ENCODE data around the gene RAET1E. TPM values are rescaled to one million over a fixed set of nuclear protein-coding genes. Genes with fewer than 3 reads are reported as not detected.

Gene RAET1E
- polyA plus RNA-seq, 1 donor = 0.61 TPM

DNA sequence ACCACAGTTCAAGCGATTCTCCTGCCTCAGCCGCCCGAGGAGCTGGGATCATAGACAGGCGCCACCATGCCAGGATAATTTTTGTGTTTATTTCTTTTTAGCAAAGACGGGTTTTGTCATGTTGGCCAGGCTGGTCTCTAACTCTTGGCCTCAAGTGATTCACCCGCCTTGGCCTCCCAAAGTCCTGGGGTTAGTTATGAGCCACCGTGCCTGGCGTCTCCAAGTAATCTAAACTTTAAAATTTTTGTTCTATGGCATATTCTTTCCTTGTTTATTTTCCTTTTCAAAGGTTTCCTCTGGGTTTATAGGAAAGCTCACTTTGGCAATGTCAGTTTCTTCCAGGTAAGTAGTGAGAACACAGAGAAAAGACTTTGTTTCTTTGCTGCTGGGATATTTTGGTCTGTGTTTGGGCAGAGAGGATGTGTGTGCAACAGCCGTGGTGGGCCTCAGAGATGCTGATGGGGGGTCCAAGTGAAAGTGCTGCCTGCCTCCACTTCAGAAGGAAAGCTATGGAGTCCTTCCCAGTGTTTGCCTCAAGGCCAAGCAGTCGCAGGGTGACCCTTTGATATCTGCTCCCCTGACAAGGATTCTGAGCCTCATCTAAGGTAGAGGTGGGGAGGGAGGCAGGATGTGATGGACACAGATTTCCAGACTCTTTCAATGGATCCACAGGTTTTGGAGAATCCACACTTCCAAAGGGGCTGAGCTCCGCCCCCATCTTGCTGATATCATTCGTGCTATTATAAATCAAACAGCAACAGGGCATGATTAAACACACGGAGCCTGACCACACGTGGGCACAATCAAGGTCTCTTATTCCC lies 36.1 kb downstream of the RAET1E start:
- WGBS (ENCODE audit: insufficient coverage, low lambda C conversion rate) = no CpG with 5 or more reads among the region's 14 CpGs
- Histone ChIP-seq H3K36me3 (ENCODE audit: control insufficient read depth, insufficient read depth, low read length) (no peaks in the 10 kb centered on the region), H3K9me3 (ENCODE audit: control insufficient read depth, low read depth, low read length) (no peaks in the 10 kb centered on the region), H3K27me3 (ENCODE audit: control insufficient read depth, insufficient read depth, low read length) (no peaks in the 10 kb centered on the region), H3K4me3 (ENCODE audit: low read length) (no peak overlapping the region), H3K4me1 (ENCODE audit: control insufficient read depth, insufficient read depth, low read length) (no peaks in the 10 kb centered on the region), H3K27ac (ENCODE audit: low read length) (no peak overlapping the region)
- DNase-seq = no peak

DNA sequence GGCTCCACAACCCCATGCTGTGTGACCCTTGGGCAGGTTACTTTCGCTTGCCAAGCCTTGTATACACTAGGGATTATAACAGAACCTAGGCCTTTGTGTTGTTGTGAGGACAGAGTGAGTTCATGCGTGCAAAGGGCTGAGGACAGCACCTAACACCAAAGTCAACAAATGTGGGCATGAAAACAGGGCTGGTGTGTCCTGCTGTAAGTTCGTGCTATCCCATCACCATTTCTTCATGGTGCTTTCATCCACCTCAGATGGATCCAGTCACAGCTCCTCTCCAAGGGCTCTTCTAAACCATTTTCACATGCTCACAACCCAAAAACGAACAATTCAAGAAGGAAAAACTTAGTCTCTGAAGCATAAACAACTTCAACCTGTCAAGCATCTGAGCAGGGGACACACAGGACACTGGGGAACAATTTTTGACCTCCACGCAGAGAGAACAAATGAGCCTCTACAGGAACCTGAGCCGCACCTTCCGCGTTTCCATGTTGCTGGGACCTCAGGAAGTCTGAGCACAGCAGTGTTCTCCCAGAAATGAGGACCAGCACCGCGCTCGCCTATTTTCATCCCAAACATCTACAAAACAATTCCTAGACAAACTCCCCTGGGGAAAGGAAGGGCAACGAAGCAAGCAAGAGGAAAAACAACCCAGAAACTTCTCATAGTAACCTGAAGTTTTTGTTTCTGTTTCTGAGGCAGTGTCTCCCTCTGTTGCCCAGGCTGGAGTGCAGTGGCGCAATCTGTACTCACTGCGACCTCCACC lies 36.9 kb downstream of the RAET1E start:
- no peaks in the 10 kb centered on the region for H3K36me3 ChIP-seq (ENCODE audit: control insufficient read depth, insufficient read depth, low read length)
- no peak overlapping the region for H3K27ac ChIP-seq (ENCODE audit: low read length)
- H3K4me1 ChIP-seq (ENCODE audit: control insufficient read depth, insufficient read depth, low read length) = no peaks in the 10 kb centered on the region
- WGBS (ENCODE audit: insufficient coverage, low lambda C conversion rate) = 88% methylated on average over 4 of the region's 14 CpGs
- no peak for DNase-seq
- H3K4me3 ChIP-seq (ENCODE audit: low read length) = no peak overlapping the region
- H3K27me3 ChIP-seq (ENCODE audit: control insufficient read depth, insufficient read depth, low read length) = no peaks in the 10 kb centered on the region
- no peaks in the 10 kb centered on the region for H3K9me3 ChIP-seq (ENCODE audit: control insufficient read depth, low read depth, low read length)

DNA sequence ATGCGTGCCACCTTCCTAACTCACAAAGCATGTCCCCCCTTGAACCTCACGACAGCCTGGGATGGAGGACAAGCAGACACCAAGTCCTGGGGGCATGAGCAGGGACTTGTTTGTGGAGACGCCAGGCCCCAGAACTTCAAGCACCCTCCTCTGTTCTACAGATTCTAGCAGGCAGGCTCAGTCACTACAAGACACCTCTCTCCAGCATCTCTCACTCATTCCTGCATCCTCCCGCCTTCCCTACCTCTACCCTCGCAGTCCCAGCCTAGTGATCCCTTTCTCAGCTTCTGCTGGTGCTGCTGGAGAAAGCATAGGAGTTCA lies 37.4 kb downstream of the RAET1E start:
- H3K27ac ChIP-seq (ENCODE audit: low read length) = no peak overlapping the region
- no peak overlapping the region for H3K4me3 ChIP-seq (ENCODE audit: low read length)
- DNase-seq = no peak
- H3K36me3 ChIP-seq (ENCODE audit: control insufficient read depth, insufficient read depth, low read length) = no peaks in the 10 kb centered on the region
- WGBS (ENCODE audit: insufficient coverage, low lambda C conversion rate) = no CpG with 5 or more reads among the region's 5 CpGs
- H3K27me3 ChIP-seq (ENCODE audit: control insufficient read depth, insufficient read depth, low read length) = no peaks in the 10 kb centered on the region
- H3K4me1 ChIP-seq (ENCODE audit: control insufficient read depth, insufficient read depth, low read length) = no peaks in the 10 kb centered on the region
- H3K9me3 ChIP-seq (ENCODE audit: control insufficient read depth, low read depth, low read length) = no peaks in the 10 kb centered on the region

DNA sequence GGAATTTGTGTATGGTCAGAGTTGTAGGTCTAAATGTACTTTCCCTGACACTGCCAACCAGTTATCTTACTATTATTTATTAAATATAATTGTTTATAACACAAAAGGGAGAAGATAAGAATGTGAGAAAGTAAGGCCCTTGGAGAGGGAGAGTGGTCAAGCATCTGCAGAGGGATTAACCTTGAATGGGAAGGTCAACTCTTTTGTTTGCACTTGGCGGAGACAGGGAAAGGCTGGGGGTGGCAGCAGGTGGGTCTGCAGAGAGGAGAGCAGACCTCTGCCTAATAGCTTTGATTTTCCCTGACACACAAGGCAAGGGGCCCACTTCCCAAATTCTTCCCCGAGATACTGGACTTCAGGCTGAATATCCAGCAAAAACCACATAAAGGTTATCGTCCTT lies 38.0 kb downstream of the RAET1E start:
- Histone ChIP-seq H3K27me3 (ENCODE audit: control insufficient read depth, insufficient read depth, low read length) (no peaks in the 10 kb centered on the region), H3K9me3 (ENCODE audit: control insufficient read depth, low read depth, low read length) (no peaks in the 10 kb centered on the region), H3K27ac (ENCODE audit: low read length) (no peak overlapping the region), H3K4me3 (ENCODE audit: low read length) (no peak overlapping the region), H3K36me3 (ENCODE audit: control insufficient read depth, insufficient read depth, low read length) (no peaks in the 10 kb centered on the region), H3K4me1 (ENCODE audit: control insufficient read depth, insufficient read depth, low read length) (no peaks in the 10 kb centered on the region)
- no CpG with 5 or more reads among the region's 3 CpGs for WGBS (ENCODE audit: insufficient coverage, low lambda C conversion rate)
- no peak for DNase-seq

DNA sequence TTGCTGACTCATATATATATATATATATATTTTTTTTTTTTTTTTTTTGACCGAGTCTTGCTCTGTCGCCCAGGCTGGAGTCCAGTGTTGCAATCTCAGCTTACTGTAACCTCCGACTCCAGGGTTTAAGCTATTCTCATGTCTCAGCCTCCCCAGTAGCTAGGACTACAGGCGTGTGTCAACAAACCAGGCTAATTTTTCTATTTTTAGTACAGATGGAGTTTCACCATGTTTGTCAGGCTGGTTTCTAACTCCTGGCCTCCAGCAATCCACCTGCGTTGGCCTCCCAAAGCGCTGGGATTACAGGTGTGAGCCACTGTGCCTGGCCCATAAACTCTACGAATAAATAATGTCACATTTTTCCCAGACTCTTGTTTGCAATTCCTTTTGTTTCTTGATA lies 38.5 kb downstream of the RAET1E start:
- Histone ChIP-seq H3K9me3 (ENCODE audit: control insufficient read depth, low read depth, low read length) (no peaks in the 10 kb centered on the region), H3K36me3 (ENCODE audit: control insufficient read depth, insufficient read depth, low read length) (no peaks in the 10 kb centered on the region), H3K4me1 (ENCODE audit: control insufficient read depth, insufficient read depth, low read length) (no peaks in the 10 kb centered on the region), H3K27ac (ENCODE audit: low read length) (no peak overlapping the region), H3K4me3 (ENCODE audit: low read length) (no peak overlapping the region), H3K27me3 (ENCODE audit: control insufficient read depth, insufficient read depth, low read length) (no peaks in the 10 kb centered on the region)
- WGBS (ENCODE audit: insufficient coverage, low lambda C conversion rate) = 83% methylated on average over 1 of the region's 7 CpGs
- peak in 1 of 2 donors; percentile 20 for DNase-seq

DNA sequence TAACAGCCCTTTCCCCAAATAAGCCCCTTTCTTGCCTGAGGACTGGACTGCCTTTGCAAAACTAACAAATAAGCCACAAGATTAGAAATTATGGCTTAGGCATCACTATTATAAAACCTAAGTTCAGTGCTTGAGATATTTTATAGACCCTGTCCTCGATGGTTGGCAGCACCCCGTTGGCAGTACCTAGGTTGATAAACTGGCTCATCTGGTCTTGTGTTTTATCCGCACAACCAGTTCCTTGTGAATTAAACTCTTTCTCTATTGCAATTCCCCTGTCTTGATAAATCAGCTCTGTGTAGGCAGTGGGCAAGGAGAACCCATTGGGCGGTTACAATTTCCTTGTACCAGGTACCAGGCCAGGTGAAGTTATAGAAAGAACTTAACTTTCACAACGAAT lies 40.4 kb downstream of the RAET1E start:
- H3K4me1 ChIP-seq (ENCODE audit: control insufficient read depth, insufficient read depth, low read length) = no peaks in the 10 kb centered on the region
- H3K4me3 ChIP-seq (ENCODE audit: low read length) = no peak overlapping the region
- no peak for DNase-seq
- no peaks in the 10 kb centered on the region for H3K9me3 ChIP-seq (ENCODE audit: control insufficient read depth, low read depth, low read length)
- H3K27me3 ChIP-seq (ENCODE audit: control insufficient read depth, insufficient read depth, low read length) = no peaks in the 10 kb centered on the region
- WGBS (ENCODE audit: insufficient coverage, low lambda C conversion rate) = no CpG with 5 or more reads among the region's 5 CpGs
- no peaks in the 10 kb centered on the region for H3K36me3 ChIP-seq (ENCODE audit: control insufficient read depth, insufficient read depth, low read length)
- H3K27ac ChIP-seq (ENCODE audit: low read length) = no peak overlapping the region

DNA sequence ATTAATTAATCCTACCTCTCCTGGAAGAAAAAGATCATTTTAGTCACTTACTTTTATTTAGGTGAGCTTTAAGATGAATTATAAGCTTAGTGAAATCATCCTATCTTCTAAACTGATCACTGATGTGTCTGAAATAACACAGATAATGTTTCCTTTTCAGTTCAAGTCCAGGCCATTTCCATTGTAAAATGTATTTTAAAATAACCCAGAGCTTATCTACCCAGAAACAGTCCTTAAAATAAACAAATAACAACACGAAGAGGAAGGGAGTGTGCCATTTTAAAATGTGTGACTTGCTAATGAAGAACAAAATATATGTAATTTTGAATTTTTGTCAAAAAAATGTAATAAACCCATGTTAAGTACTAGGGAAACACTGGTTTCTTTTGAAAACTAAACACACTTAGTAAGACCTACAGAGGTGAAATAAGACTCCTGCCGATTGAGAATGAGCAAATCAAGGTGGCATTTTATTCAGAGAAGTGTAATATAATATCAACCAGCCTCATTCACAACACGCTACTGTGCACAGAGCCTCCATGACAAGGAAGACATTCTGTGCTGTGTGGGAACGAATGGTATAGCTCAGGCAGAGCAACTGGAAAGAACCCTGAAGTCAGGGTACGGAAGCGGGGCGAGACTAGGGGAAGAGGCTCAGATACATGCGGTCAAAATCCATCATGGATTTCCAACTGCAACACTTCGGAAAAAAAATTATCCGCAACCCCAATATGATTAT lies 41.5 kb downstream of the RAET1E start:
- Histone ChIP-seq H3K27me3 (ENCODE audit: control insufficient read depth, insufficient read depth, low read length) (no peaks in the 10 kb centered on the region), H3K27ac (ENCODE audit: low read length) (no peak overlapping the region), H3K9me3 (ENCODE audit: control insufficient read depth, low read depth, low read length) (no peaks in the 10 kb centered on the region), H3K36me3 (ENCODE audit: control insufficient read depth, insufficient read depth, low read length) (no peaks in the 10 kb centered on the region), H3K4me1 (ENCODE audit: control insufficient read depth, insufficient read depth, low read length) (no peaks in the 10 kb centered on the region), H3K4me3 (ENCODE audit: low read length) (no peak overlapping the region)
- no peak for DNase-seq
- WGBS (ENCODE audit: insufficient coverage, low lambda C conversion rate) = 84% methylated on average over 8 of the region's 10 CpGs

DNA sequence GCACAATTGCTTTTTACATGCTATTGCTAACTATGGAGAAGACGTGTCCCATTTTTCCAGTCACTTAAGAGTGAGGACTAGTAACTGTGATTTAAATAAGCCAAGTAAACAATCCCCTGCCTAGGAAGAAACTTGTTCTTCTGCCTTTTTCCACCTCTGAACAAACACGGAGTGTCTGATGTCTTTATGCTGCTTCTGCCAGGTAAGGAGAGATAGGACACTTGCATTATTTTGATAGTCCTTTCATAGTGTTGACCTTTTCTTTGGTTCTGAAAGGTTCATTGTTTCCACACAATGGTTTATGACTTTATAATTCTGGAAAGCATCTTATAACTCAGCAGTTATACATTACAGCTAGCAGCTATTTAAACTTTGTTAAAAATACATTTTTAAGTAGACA lies 42.2 kb downstream of the RAET1E start:
- no peaks in the 10 kb centered on the region for H3K9me3 ChIP-seq (ENCODE audit: control insufficient read depth, low read depth, low read length)
- H3K27ac ChIP-seq (ENCODE audit: low read length) = no peak overlapping the region
- no peaks in the 10 kb centered on the region for H3K27me3 ChIP-seq (ENCODE audit: control insufficient read depth, insufficient read depth, low read length)
- H3K4me1 ChIP-seq (ENCODE audit: control insufficient read depth, insufficient read depth, low read length) = no peaks in the 10 kb centered on the region
- no peak for DNase-seq
- H3K36me3 ChIP-seq (ENCODE audit: control insufficient read depth, insufficient read depth, low read length) = no peaks in the 10 kb centered on the region
- WGBS (ENCODE audit: insufficient coverage, low lambda C conversion rate) = 67% methylated on average over 1 of the region's 2 CpGs
- H3K4me3 ChIP-seq (ENCODE audit: low read length) = no peak overlapping the region

DNA sequence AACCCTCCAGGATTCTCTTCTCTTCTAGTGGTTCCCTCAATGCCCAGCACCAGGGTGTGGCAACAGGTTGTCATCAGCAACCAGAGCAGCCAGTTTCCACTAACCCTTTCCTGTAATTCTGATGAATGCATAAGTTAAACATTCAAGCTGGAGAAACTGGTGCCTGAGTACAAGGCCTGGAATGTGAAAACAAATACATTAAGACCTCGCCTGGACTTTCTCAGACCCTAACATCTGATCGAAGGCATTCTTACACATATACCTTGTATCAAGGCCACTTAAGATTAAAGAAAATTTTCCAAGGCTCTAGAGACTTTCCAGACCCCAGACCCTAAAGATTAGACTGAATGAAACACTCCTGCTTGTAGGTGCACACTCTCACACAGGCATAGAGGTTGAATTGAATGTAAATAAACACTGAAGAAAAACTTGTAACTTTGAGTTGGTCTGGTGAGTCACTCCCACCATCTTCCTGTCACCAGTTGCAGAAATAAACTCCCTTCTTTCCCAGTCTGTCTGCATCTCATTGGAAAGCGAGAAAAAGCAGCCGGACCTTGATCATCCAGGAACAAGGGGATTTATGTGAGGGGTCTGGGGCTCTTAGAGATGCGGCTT lies 42.8 kb downstream of the RAET1E start:
- no peak overlapping the region for H3K4me3 ChIP-seq (ENCODE audit: low read length)
- no peaks in the 10 kb centered on the region for H3K36me3 ChIP-seq (ENCODE audit: control insufficient read depth, insufficient read depth, low read length)
- no peak for DNase-seq
- H3K9me3 ChIP-seq (ENCODE audit: control insufficient read depth, low read depth, low read length) = no peaks in the 10 kb centered on the region
- H3K27ac ChIP-seq (ENCODE audit: low read length) = no peak overlapping the region
- no CpG with 5 or more reads among the region's 5 CpGs for WGBS (ENCODE audit: insufficient coverage, low lambda C conversion rate)
- H3K4me1 ChIP-seq (ENCODE audit: control insufficient read depth, insufficient read depth, low read length) = no peaks in the 10 kb centered on the region
- H3K27me3 ChIP-seq (ENCODE audit: control insufficient read depth, insufficient read depth, low read length) = no peaks in the 10 kb centered on the region

DNA sequence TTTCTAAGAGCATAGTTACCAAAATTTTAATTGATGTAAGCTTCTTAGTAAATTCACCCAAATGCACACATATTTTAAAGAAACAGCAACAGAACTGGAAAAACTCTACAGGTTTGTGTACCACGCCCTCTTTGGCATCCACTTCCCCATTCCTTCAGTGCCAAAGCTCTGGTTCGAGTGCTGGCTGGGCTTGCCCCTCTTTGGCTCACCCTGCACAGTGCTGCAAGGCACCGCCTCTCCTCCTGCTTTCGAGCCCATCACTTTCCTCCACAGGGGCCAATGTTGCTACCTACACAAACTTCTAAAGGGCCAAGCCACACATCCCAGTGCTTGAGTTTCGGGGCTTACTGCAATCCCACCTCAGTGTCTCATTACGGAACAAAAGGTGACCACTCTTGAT lies 43.4 kb downstream of the RAET1E start:
- no peak for DNase-seq
- H3K4me3 ChIP-seq (ENCODE audit: low read length) = no peak overlapping the region
- H3K27ac ChIP-seq (ENCODE audit: low read length) = no peak overlapping the region
- WGBS (ENCODE audit: insufficient coverage, low lambda C conversion rate) = no CpG with 5 or more reads among the region's 6 CpGs
- H3K9me3 ChIP-seq (ENCODE audit: control insufficient read depth, low read depth, low read length) = no peaks in the 10 kb centered on the region
- no peaks in the 10 kb centered on the region for H3K4me1 ChIP-seq (ENCODE audit: control insufficient read depth, insufficient read depth, low read length)
- no peaks in the 10 kb centered on the region for H3K36me3 ChIP-seq (ENCODE audit: control insufficient read depth, insufficient read depth, low read length)
- no peaks in the 10 kb centered on the region for H3K27me3 ChIP-seq (ENCODE audit: control insufficient read depth, insufficient read depth, low read length)
